ENCODE results near the gene G3BP1.
"Not testable (repeated sequence)": the region's sequence is repeated elsewhere in the genome, so short reads cannot be mapped to it uniquely, and the experiment has no call there.

G3BP1 gene

DNA sequence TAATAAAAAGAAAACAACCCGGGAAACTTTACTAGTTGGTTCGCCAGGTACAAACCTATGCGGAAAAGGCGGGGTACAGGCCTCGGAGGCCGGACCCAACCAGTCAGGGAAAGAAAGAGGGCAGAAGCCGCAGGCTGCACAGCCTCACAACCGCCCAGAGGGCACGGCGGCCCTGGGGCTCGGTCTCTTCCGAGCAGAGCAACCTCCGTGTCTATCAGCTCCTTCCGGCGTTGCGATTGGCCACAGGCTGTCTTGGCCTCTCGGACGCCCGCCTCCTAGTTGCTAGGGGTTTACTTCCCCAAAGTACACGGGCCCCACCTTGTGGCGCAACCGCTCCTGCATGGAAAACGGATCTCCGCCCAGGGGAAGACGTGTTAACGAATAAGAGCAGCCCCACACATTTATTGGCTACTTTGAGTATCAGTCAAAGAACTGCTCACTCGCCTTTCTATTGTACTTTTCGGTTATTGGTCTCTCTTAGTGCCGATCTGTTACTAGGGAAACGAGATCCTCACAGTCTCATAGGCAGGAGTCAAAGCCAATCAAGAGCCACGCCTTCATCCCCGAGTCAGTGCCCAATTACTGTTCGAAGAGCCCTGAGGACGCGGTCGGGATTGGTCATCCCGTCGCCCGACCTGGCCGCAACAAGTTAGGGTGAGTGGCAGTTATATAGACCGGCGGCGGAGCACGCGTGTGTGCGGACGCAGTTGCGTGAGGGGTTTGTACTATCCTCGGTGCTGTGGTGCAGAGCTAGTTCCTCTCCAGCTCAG lies at the start of gene G3BP1:
Gene G3BP1 (plus strand): TSS at position 696 of the 770 bp plus-strand sequence. CDS start 14,667 bp downstream, outside the sequence.
- TF ChIP-seq, protein P1, sequence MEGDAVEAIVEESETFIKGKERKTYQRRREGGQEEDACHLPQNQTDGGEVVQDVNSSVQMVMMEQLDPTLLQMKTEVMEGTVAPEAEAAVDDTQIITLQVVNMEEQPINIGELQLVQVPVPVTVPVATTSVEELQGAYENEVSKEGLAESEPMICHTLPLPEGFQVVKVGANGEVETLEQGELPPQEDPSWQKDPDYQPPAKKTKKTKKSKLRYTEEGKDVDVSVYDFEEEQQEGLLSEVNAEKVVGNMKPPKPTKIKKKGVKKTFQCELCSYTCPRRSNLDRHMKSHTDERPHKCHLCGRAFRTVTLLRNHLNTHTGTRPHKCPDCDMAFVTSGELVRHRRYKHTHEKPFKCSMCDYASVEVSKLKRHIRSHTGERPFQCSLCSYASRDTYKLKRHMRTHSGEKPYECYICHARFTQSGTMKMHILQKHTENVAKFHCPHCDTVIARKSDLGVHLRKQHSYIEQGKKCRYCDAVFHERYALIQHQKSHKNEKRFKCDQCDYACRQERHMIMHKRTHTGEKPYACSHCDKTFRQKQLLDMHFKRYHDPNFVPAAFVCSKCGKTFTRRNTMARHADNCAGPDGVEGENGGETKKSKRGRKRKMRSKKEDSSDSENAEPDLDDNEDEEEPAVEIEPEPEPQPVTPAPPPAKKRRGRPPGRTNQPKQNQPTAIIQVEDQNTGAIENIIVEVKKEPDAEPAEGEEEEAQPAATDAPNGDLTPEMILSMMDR (IDR thresholded peaks at IDR 0.05; ENCODE audit: low read depth, low read length), result 0 out of 2 replicates have a peak, but pooled peaks have one; percentile 23
- H3K4me3 ChIP-seq (ENCODE audit: low read depth, low read length), result peak within 1 kb of the TSS; percentile 95

DNA sequence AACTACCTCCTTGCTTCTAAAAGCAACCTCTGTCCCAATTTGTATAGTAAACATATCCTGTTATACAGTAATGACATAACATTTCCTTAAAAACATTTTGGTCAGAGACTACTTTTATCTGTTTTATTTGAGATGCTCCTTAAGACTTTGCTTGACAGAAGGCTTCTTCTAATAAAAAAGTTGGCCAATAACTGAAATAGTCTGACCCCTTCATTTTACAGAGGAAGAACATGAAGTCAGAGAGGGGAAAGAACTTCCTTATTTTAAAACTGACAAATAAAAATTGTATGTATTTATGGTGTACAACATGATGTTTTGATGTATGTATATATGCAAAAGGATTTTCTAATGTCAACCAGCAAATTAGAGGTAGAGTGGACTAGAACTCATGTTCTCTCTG lies 49.2 kb upstream of the G3BP1 start:
- no peak overlapping the region for H3K4me3 ChIP-seq (ENCODE audit: low read depth, low read length)
- TF ChIP-seq, protein P1 (IDR thresholded peaks at IDR 0.05; ENCODE audit: low read depth, low read length), result no peak

DNA sequence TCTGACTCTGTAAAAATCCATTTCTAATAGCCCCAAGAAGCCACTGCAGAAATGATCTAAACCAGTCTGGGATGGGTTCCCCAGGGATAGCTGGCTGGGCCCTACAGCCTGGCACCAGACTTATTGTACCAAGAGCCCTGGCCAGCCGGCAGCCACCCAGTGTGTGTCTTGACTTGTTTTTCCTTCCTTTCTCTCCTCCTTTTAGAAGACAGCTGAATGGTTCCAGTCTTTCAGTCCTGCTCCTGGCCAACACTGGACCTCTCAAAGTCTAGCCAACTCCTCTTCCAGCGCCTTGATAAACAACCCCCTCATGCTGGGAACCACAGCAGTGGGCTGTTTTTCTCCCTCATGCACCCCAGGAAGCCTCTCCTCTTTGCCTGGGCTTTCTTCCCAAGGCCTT lies 47.4 kb upstream of the G3BP1 start:
- TF ChIP-seq, protein P1 (IDR thresholded peaks at IDR 0.05; ENCODE audit: low read depth, low read length), result no peak
- H3K4me3 ChIP-seq (ENCODE audit: low read depth, low read length), result no peak overlapping the region

DNA sequence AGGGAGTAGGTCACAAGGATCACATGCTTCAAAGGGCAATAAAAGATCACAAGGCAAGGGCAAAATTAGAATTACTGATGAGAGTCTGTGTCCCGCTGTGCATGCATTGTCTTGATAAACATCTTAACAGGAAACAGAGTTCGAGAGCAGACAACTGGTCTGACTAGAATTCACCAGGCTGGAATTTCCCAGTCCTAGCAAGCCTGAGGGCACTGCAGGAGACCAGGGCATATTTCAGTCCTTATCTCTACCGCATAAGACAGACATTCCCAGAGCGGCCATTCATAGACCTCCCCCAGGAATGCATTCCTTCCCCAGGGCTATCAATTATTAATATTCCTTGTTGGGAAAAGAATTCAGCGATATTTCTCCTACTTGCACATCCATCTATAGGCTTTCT lies 42.2 kb upstream of the G3BP1 start:
- H3K4me3 ChIP-seq (ENCODE audit: low read depth, low read length), result not testable (repeated sequence)

DNA sequence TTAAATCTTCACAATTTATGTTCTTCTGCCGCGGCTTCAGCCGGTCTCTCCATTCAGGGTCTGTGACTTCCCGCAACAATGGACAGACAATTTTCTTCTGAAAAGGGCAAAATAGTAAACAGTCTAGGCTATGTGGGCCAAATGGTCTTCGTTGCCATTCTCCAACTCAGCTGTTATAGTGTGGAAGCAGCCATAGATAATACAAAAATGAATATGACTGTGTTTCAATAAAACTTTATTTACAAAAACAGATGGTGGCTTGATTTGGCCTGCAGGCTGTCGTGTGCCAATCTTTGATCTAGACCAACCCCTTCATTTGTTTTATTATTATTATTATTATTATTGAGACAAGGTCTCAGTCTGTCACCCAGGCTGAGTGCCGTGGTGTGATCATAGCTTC lies 41.4 kb upstream of the G3BP1 start:
- TF ChIP-seq, protein P1 (IDR thresholded peaks at IDR 0.05; ENCODE audit: low read depth, low read length), result no peak
- no peak overlapping the region for H3K4me3 ChIP-seq (ENCODE audit: low read depth, low read length)

DNA sequence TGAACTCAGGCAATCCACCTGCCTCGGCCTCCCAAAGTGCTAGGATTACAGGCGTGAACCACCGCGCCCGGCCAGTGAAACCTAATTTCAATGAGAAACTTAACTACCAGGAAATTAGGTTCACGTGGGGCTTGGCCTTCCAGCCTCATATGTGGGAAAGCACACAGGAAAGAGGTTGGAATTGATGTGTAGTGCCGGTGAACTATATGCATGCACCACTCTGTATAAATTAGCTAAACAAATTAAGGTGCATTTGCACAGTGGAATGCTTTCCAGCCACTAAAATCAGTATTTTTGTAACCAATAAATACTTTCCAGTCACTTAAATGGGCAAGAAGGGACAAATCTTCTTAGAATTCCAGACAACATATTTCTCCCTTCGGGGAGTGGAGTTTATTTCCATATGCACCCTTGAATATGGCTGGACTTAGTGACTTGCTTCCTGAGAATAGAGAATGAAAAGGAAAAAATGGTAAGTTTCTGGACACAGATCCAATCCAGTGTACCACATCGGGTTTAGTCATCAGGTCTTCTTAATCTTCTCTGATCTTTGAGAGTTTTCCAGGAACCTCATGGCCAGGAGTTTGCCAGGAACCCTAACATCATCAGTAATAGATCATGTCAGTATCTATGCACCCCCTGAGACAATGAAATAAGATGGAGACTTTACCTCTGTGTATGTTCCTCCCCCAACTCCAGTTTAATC lies 38.2 kb upstream of the G3BP1 start:
- TF ChIP-seq, protein P1 (IDR thresholded peaks at IDR 0.05; ENCODE audit: low read depth, low read length), result no peak
- no peak overlapping the region for H3K4me3 ChIP-seq (ENCODE audit: low read depth, low read length)

DNA sequence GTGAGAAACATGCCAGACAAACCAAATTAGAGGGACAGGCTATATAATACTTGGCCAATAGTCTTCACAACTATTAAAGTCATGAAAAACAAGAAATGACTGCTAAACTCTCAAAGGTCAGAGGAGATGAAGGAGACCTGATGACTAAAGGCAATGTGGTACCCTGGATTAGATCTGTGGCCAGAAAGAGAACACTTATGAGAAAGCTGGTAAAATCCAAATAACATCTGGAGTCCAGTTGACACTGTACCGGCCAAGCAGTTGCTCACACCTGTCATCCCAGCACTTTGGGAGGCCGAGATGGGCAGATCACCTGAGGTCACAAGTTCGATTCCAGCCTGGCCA lies 37.7 kb upstream of the G3BP1 start:
- TF ChIP-seq, protein P1 (IDR thresholded peaks at IDR 0.05; ENCODE audit: low read depth, low read length), result no peak
- H3K4me3 ChIP-seq (ENCODE audit: low read depth, low read length), result no peak overlapping the region

Data from WI38 (cell line).